C4-2B (cell line): Measurements from ENCODE around the gene PRKCB.

ENCODE experiments used
- CTCF ChIP-seq: fragments of 450-650 bp; conservative IDR thresholded peaks from 2 replicates; pipeline ENCODE4 v1.5.1; 2017; ENCODE audit warnings: mild to moderate bottlenecking
- ZFX ChIP-seq: fragments of 450-650 bp; IDR thresholded peaks from 2 replicates; pipeline ENCODE4 v1.6.1; 2017

GRCh38 chr16:23827057-23827456 lies 8.7 kb upstream of the PRKCB start:
- no peak for TF ChIP-seq ZFX
- TF ChIP-seq CTCF: no peak
